ENCODE measurements around the gene CFAP97D2.

DNA sequence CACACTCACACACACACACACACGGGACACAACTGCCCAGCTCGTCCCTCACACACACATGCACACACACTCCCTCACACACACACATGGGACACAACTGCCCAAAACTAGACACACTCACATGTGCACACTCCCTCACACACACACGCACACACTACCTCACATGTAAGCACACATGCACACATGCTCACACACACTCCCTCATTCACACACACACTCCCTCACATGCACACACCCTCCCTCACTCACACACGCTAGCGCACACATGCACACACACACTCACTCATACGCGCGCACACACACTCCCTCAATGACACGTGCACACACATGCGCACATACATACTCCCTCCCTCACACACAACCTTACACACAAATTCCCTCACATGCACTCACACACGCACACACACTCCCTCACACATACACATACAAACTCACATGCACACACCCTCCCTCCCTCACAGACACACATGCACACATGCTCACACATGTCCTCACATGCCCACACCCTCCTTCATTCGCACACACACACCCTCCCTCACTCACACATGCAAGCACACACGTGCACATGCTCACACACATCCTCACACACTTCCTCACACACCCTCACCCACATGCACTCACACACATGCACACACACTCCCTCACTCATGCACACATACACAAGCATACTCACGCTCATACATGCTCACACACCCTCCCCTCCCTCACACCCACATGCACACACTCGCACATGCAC lies 37.6 kb upstream of the CFAP97D2 start:
- TF ChIP-seq POLR2A (IDR thresholded peaks at IDR 0.05; ENCODE audit: low read depth, low read length): no peak
- TF ChIP-seq JUN (IDR thresholded peaks at IDR 0.05; ENCODE audit: borderline replicate concordance, insufficient read depth, insufficient read length, low read depth): no peak
- TF ChIP-seq, protein P1, sequence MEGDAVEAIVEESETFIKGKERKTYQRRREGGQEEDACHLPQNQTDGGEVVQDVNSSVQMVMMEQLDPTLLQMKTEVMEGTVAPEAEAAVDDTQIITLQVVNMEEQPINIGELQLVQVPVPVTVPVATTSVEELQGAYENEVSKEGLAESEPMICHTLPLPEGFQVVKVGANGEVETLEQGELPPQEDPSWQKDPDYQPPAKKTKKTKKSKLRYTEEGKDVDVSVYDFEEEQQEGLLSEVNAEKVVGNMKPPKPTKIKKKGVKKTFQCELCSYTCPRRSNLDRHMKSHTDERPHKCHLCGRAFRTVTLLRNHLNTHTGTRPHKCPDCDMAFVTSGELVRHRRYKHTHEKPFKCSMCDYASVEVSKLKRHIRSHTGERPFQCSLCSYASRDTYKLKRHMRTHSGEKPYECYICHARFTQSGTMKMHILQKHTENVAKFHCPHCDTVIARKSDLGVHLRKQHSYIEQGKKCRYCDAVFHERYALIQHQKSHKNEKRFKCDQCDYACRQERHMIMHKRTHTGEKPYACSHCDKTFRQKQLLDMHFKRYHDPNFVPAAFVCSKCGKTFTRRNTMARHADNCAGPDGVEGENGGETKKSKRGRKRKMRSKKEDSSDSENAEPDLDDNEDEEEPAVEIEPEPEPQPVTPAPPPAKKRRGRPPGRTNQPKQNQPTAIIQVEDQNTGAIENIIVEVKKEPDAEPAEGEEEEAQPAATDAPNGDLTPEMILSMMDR (IDR thresholded peaks at IDR 0.05; ENCODE audit: extremely low read depth in 1 of 2, insufficient read depth in 1 of 2, low read depth in 1 of 2, low read length in 2 of 2): no peak
- TF ChIP-seq EZH2 (IDR thresholded peaks at IDR 0.05; ENCODE audit: borderline replicate concordance, low read depth, low read length, severe bottlenecking): no peak

Measured in endothelial cell of umbilical vein (primary cell).